ENCODE data around the gene ZNF727.
"Not testable (repeated sequence)": the region's sequence is repeated elsewhere in the genome, so short reads cannot be mapped to it uniquely, and the experiment has no call there.

ZNF727 gene

GRCh38 chr7:64045301-64046040 lies at the start of gene ZNF727:
ZNF727 (plus strand) TSS chr7:64045434; CDS start chr7:64045622, 188 bp downstream.
- no peak for DNase-seq

GRCh38 chr7:63998549-63998948 lies 46.7 kb upstream of the ZNF727 start, which contains the start of gene ZNF722:
ZNF722 (plus strand) TSS chr7:63998849; CDS start chr7:63998962, 113 bp downstream.
- DNase-seq: no peak

GRCh38 chr7:64015496-64015895 lies 29.7 kb upstream of the ZNF727 start:
- not testable (repeated sequence) for DNase-seq

GRCh38 chr7:64035388-64035787 lies 9.8 kb upstream of the ZNF727 start:
- no peak for DNase-seq

GRCh38 chr7:64037095-64037494 lies 8.1 kb upstream of the ZNF727 start:
- DNase-seq: no peak

GRCh38 chr7:64046041-64046389 lies 781 bp downstream of the ZNF727 start:
- DNase-seq: no peak

- not testable (repeated sequence) for DNase-seq
Measured at GRCh38 chr7:64077837-64078698, 32.8 kb downstream of the ZNF727 start.

- no peak for DNase-seq
Measured at GRCh38 chr7:64078699-64078994, 33.4 kb downstream of the ZNF727 start.

- no peak for DNase-seq
Measured at GRCh38 chr7:64087501-64087900, 42.3 kb downstream of the ZNF727 start.

- DNase-seq: not testable (repeated sequence)
Measured at GRCh38 chr7:64088863-64089262, 43.6 kb downstream of the ZNF727 start.
